Measurements from ENCODE around the gene PPP2R3C. TPM values are rescaled to one million over a fixed set of nuclear protein-coding genes. Genes with fewer than 3 reads are reported as not detected.

The PPP2R3C gene
- total and polyA plus RNA-seq, 2 of the 4 experiments (the other 2 are of a cell fraction) = 15.9 to 17.0 TPM

DNA sequence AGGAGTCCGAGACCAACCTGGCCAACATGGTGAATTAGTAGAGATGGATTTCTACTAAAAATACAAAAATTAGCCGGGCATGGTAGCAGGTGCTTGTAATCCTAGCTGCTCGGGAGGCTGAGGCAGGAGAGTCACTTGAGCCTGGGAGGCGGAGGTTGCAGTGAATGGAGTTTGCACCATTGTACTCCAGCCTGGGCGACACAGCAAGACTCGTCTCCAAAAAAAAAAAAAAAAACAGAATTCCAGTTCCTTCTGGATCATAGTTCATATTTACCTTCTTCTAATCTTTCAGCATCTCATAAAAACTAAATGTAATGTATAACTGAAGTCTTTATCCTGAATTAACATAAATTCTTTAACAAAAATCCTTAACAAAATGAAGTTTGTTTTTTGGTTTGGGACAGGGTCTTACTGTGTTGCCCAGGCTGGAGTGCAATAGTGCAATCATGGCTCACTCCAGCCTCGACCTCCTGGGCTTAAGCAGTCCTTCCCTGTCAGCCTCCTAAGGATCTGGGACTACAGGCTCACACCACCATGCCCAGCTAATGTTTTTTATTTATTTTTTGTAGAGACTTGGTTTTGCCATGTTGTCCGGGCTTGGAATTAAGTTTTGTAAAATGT, 38.1 kb downstream of the PPP2R3C start:
- no peak overlapping the region for H3K27ac ChIP-seq (ENCODE audit: insufficient read depth, low read length)
- H4K8ac ChIP-seq (ENCODE audit: low read depth in 2 of 2, low read length in 2 of 2) = no peak overlapping the region
- no peaks in the 10 kb centered on the region for H3K9me3 ChIP-seq (ENCODE audit: control insufficient read depth, insufficient read depth, low read length)
- H3K9ac ChIP-seq (ENCODE audit: low read depth, low read length) = no peak overlapping the region
- no peak overlapping the region for H3K4ac ChIP-seq (ENCODE audit: low read depth, low read length)
- no peak overlapping the region for H3K4me3 ChIP-seq (ENCODE audit: insufficient read depth, low read depth, low read length)
- H3K4me2 ChIP-seq (ENCODE audit: low read depth, low read length) = no peak overlapping the region
- H3K56ac ChIP-seq (ENCODE audit: extremely low read depth, insufficient read depth, low read length) = no peak overlapping the region
- in situ Hi-C loops (cut with MboI; ENCODE audit: low sequenced_read_pairs) = no loop called here
- no peak overlapping the region for H2BK15ac ChIP-seq (ENCODE audit: low read depth, low read length)
- no peak overlapping the region for H3K14ac ChIP-seq (replicated peaks; ENCODE audit: low read depth, low read length)
- no peak overlapping the region for H2BK20ac ChIP-seq (ENCODE audit: low read depth, low read length)
- ATAC-seq (ENCODE audit: low read depth) (no peak), DNase-seq (no peak)
- dilution Hi-C loops (cut with HindIII; ENCODE audit: low sequenced_read_pairs, unreplicated experiment) = no loop called here
- no peaks in the 10 kb centered on the region for H3K9me1 ChIP-seq (ENCODE audit: insufficient read depth, low read length)
- H3K27me3 ChIP-seq (ENCODE audit: control insufficient read depth, insufficient read depth, low read length) = no peaks in the 10 kb centered on the region
- H2BK120ac ChIP-seq (ENCODE audit: low read depth, low read length) = no peak overlapping the region
- H3K36me3 ChIP-seq (ENCODE audit: control insufficient read depth, insufficient read depth, low read length) = peaks cover 20% of the 10 kb centered on the region
- H3K23ac ChIP-seq (ENCODE audit: low read depth, low read length) = no peak overlapping the region
- no peaks in the 10 kb centered on the region for H4K20me1 ChIP-seq (ENCODE audit: insufficient read depth, low read length)
- CTCF ChIA-PET = interaction anchor here (0.6 kb wide), 1 partner anchor 730 kb away, joined by 4 read pairs; no protein-coding TSS in a partner anchor
- no peak overlapping the region for H2BK5ac ChIP-seq (ENCODE audit: low read depth, low read length, poor library complexity, severe bottlenecking)
- H3K79me1 ChIP-seq (ENCODE audit: low read depth in 1 of 2, low read length in 2 of 2) = no peaks in the 10 kb centered on the region; a peak in 1 of 4 replicates
- no TSS peak for BruUV-seq (replicated peaks)
- TF ChIP-seq NFE2L2 (IDR thresholded peaks at IDR 0.05; ENCODE audit: low read depth, low read length) = no peak
- TF ChIP-seq RCOR1 (IDR thresholded peaks at IDR 0.05; ENCODE audit: insufficient replicate concordance, low read length) = no peak
- no peak for TF ChIP-seq SMC3 (IDR thresholded peaks at IDR 0.05; ENCODE audit: low read depth, low read length)
- TF ChIP-seq, protein P1, sequence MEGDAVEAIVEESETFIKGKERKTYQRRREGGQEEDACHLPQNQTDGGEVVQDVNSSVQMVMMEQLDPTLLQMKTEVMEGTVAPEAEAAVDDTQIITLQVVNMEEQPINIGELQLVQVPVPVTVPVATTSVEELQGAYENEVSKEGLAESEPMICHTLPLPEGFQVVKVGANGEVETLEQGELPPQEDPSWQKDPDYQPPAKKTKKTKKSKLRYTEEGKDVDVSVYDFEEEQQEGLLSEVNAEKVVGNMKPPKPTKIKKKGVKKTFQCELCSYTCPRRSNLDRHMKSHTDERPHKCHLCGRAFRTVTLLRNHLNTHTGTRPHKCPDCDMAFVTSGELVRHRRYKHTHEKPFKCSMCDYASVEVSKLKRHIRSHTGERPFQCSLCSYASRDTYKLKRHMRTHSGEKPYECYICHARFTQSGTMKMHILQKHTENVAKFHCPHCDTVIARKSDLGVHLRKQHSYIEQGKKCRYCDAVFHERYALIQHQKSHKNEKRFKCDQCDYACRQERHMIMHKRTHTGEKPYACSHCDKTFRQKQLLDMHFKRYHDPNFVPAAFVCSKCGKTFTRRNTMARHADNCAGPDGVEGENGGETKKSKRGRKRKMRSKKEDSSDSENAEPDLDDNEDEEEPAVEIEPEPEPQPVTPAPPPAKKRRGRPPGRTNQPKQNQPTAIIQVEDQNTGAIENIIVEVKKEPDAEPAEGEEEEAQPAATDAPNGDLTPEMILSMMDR (conservative IDR thresholded peaks at IDR 0.05; ENCODE audit: low read depth, low read length) = no peak
- TF ChIP-seq POLR2A (IDR thresholded peaks at IDR 0.05; ENCODE audit: low read depth, low read length) = no peak
- TF ChIP-seq, protein P2, sequence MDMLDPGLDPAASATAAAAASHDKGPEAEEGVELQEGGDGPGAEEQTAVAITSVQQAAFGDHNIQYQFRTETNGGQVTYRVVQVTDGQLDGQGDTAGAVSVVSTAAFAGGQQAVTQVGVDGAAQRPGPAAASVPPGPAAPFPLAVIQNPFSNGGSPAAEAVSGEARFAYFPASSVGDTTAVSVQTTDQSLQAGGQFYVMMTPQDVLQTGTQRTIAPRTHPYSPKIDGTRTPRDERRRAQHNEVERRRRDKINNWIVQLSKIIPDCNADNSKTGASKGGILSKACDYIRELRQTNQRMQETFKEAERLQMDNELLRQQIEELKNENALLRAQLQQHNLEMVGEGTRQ (IDR thresholded peaks at IDR 0.05; ENCODE audit: low read depth, low read length) = no peak
- TF ChIP-seq RAD21 (IDR thresholded peaks at IDR 0.05; ENCODE audit: low read length) = no peak
- TF ChIP-seq MXI1 (IDR thresholded peaks at IDR 0.05; ENCODE audit: borderline replicate concordance, low read depth, low read length) = no peak
- no peak for TF ChIP-seq MAFK (IDR thresholded peaks at IDR 0.05; ENCODE audit: low read depth, low read length)
- TF ChIP-seq RFX5 (IDR thresholded peaks at IDR 0.05; ENCODE audit: low read depth, low read length) = no peak
- no peak for TF ChIP-seq MAZ (IDR thresholded peaks at IDR 0.05; ENCODE audit: borderline replicate concordance, low read depth, low read length)
- no peak for TF ChIP-seq CEBPB (IDR thresholded peaks at IDR 0.05; ENCODE audit: low read depth, low read length)
- TF ChIP-seq, protein P3, sequence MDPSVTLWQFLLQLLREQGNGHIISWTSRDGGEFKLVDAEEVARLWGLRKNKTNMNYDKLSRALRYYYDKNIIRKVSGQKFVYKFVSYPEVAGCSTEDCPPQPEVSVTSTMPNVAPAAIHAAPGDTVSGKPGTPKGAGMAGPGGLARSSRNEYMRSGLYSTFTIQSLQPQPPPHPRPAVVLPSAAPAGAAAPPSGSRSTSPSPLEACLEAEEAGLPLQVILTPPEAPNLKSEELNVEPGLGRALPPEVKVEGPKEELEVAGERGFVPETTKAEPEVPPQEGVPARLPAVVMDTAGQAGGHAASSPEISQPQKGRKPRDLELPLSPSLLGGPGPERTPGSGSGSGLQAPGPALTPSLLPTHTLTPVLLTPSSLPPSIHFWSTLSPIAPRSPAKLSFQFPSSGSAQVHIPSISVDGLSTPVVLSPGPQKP (IDR thresholded peaks at IDR 0.05; ENCODE audit: borderline replicate concordance, low read depth, low read length) = no peak
- no peak for TF ChIP-seq FOS (IDR thresholded peaks at IDR 0.05; ENCODE audit: low read depth, low read length)
- no peak for TF ChIP-seq CHD1 (IDR thresholded peaks at IDR 0.05; ENCODE audit: low read depth, low read length)
- no peak for TF ChIP-seq BHLHE40 (IDR thresholded peaks at IDR 0.05; ENCODE audit: low read depth, low read length)
- WGBS, 2 experiments (ENCODE audit: extremely low coverage in 2 of 2, insufficient read length in 1 of 2) = no CpG with 5 or more reads among the region's 8 CpGs
- H4K91ac ChIP-seq (ENCODE audit: insufficient read depth, low read depth, low read length) = no peak overlapping the region
- no peak overlapping the region for H2AK5ac ChIP-seq (ENCODE audit: low read depth, low read length)
- no peak overlapping the region for H3K18ac ChIP-seq (ENCODE audit: low read depth, low read length)
- intact Hi-C loops (cut with micrococcal nuclease) = loop anchor here (5.0 kb wide), 1 partner anchor 71 kb away; no protein-coding TSS in a partner anchor
- no peak overlapping the region for H2AFZ ChIP-seq (replicated peaks; ENCODE audit: low read length, poor library complexity)
- no peaks in the 10 kb centered on the region for H3K4me1 ChIP-seq (ENCODE audit: control insufficient read depth, insufficient read depth, low read length)
- no peak overlapping the region for H2AK9ac ChIP-seq (replicated peaks; ENCODE audit: low read depth, low read length, poor library complexity)
- no peak overlapping the region for H4K5ac ChIP-seq (ENCODE audit: low read depth, low read length)
- POLR2A ChIA-PET (ENCODE audit: unreplicated experiment) = interaction anchor here (0.7 kb wide), 1 partner anchor 11 kb away, joined by 11 read pairs; no protein-coding TSS in a partner anchor
